Measurements from ENCODE around the gene ELP1. TPM values are rescaled to one million over a fixed set of nuclear protein-coding genes. Genes with fewer than 3 reads are reported as not detected.

Gene ELP1
- polyA plus RNA-seq, 1 donor (not counting 4 experiments of a cell fraction or from before 2014, with no cell fraction given): 49.6 TPM

DNA sequence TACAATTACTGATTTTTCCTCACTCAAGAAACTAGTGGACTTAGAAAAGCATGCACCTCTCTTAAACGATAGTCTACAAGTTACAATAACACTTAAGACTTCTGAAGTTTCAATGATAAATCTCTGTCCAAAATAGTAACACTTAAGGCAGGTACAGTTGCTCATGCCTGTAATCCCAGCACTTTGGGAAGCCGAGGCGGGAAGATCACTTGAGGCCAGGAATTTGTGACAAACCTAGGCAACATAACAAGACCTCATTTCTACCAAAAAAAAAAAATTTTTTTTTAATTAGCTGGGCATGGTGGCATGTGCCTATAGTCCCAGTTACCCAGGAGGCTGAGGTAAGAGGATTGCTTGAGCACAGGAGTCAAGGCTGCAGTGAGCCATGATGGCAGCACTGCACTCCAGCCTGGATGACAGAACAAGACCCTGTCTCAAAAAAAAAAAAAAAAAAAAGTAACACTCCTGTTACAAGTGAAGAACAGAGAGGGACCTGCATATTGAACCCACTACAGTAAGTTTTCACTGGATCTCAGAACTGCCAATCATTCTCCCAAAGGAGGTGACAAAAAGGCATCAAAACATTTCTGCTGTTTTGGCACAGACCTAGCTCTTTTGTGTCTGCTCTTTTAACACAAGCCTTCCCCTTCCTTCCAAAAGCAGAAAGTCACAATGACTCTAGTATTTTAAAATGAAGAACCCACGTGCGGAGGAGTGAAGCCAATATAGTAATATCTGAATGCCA is 3.8 kb upstream of the ELP1 start:
- DNase-seq (ENCODE audit: low read depth, low spot score) (no peak), FAIRE-seq (no peak)
- Histone ChIP-seq H3K4me1 (ENCODE audit: control insufficient read depth, extremely low read depth, insufficient read depth, low read length) (peaks cover 7% of the 10 kb centered on the region), H3K27me3 (ENCODE audit: control insufficient read depth, extremely low read depth, insufficient read depth, low read length) (no peaks in the 10 kb centered on the region), H3K27ac (ENCODE audit: control insufficient read depth, insufficient read depth, low read length) (no peak overlapping the region), H3K79me2 (ENCODE audit: control insufficient read depth, insufficient read depth, low read length) (peaks cover 20% of the 10 kb centered on the region), H3K4me3 (ENCODE audit: control insufficient read depth in 2 of 3, extremely low read depth in 1 of 3, insufficient read depth in 2 of 3, low read depth in 1 of 3, low read length in 3 of 3) (no peak overlapping the region), H3K9me3 (ENCODE audit: control insufficient read depth, low read depth, low read length) (no peaks in the 10 kb centered on the region), H4K20me1 (ENCODE audit: control insufficient read depth, extremely low read depth, insufficient read depth, low read length) (no peaks in the 10 kb centered on the region), H3K9ac (ENCODE audit: control insufficient read depth, extremely low read depth, insufficient read depth, low read length) (no peak overlapping the region), H2AFZ (ENCODE audit: control insufficient read depth, low read length) (no peak overlapping the region), H3K4me2 (ENCODE audit: control insufficient read depth, extremely low read depth, insufficient read depth, low read depth, low read length) (no peak overlapping the region), H3K36me3 (ENCODE audit: control insufficient read depth in 2 of 2, extremely low read depth in 1 of 2, insufficient read depth in 2 of 2, low read length in 2 of 2) (peaks cover 5 to 11% of the 10 kb centered on the region in 2 experiments), H3K9me1 (ENCODE audit: control insufficient read depth, extremely low read depth, insufficient read depth, low read length) (no peaks in the 10 kb centered on the region)
- dilution Hi-C loops (cut with MboI; ENCODE audit: extremely low pct_ligation_motif_present, low sequenced_read_pairs): no loop called here
- TF ChIP-seq, protein P1, sequence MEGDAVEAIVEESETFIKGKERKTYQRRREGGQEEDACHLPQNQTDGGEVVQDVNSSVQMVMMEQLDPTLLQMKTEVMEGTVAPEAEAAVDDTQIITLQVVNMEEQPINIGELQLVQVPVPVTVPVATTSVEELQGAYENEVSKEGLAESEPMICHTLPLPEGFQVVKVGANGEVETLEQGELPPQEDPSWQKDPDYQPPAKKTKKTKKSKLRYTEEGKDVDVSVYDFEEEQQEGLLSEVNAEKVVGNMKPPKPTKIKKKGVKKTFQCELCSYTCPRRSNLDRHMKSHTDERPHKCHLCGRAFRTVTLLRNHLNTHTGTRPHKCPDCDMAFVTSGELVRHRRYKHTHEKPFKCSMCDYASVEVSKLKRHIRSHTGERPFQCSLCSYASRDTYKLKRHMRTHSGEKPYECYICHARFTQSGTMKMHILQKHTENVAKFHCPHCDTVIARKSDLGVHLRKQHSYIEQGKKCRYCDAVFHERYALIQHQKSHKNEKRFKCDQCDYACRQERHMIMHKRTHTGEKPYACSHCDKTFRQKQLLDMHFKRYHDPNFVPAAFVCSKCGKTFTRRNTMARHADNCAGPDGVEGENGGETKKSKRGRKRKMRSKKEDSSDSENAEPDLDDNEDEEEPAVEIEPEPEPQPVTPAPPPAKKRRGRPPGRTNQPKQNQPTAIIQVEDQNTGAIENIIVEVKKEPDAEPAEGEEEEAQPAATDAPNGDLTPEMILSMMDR (optimal IDR thresholded peaks at IDR 0.05 in 1 of 3, IDR thresholded peaks at IDR 0.05 in 1 of 3, conservative IDR thresholded peaks at IDR 0.05 in 1 of 3; ENCODE audit: extremely low read depth in 1 of 3, insufficient read depth in 2 of 3, low read length in 3 of 3): no peak
- TF ChIP-seq EZH2 (IDR thresholded peaks at IDR 0.05; ENCODE audit: low read length): no peak

DNA sequence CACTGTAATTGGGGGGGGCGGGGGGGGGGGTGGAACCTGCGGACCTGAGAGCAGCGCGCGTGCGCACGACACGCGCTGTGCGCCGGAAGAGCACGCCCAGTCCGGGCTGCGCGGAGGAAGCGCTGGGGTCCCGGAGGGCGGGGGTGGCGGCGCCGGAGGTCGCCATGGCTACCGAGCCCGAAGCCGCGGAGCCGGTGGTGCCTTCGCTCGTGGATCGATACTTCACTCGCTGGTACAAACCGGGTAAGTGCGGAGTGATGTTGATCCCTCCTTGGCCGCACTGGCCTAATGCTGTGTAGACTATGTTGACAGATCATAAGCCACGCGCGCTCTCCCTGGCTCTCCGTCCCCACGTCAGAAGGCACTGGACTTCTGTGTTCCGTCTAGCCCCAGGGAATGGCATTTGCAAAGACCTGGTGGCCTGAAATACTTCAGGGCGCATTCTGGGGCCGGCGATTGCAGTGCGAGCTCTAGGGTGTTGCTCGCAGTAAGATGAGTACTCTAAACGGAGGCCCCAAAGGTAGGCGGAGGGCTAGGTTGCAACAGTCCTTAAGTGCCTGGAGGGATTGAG is 484 bp upstream of the ELP1 start, which contains the start of gene ABITRAM:
Gene ABITRAM (plus strand): TSS at position 78 of the 571 bp plus-strand sequence. CDS start 87 bp downstream, at position 165.
- H3K27me3 ChIP-seq (ENCODE audit: control insufficient read depth, extremely low read depth, insufficient read depth, low read length): no peaks in the 10 kb centered on the region
- FAIRE-seq (no peak), DNase-seq (ENCODE audit: low read depth, low spot score) (no peak)
- no peaks in the 10 kb centered on the region for H3K9me1 ChIP-seq (ENCODE audit: control insufficient read depth, extremely low read depth, insufficient read depth, low read length)
- peak within 1 kb of the TSS; percentile 82 for H3K27ac ChIP-seq (ENCODE audit: control insufficient read depth, insufficient read depth, low read length)
- H3K4me2 ChIP-seq (ENCODE audit: control insufficient read depth, extremely low read depth, insufficient read depth, low read depth, low read length): peak within 1 kb of the TSS; percentile 80
- H3K4me3 ChIP-seq (ENCODE audit: control insufficient read depth in 2 of 3, extremely low read depth in 1 of 3, insufficient read depth in 2 of 3, low read depth in 1 of 3, low read length in 3 of 3): peak within 1 kb of the TSS; percentile 64 to 98 (median 96)
- H3K9me3 ChIP-seq (ENCODE audit: control insufficient read depth, low read depth, low read length): no peaks in the 10 kb centered on the region
- dilution Hi-C loops (cut with MboI; ENCODE audit: extremely low pct_ligation_motif_present, low sequenced_read_pairs): no loop called here
- H4K20me1 ChIP-seq (ENCODE audit: control insufficient read depth, extremely low read depth, insufficient read depth, low read length): no peaks in the 10 kb centered on the region
- no peak for TF ChIP-seq EZH2 (IDR thresholded peaks at IDR 0.05; ENCODE audit: low read length)
- TF ChIP-seq, protein P1 (optimal IDR thresholded peaks at IDR 0.05 in 1 of 3, IDR thresholded peaks at IDR 0.05 in 1 of 3, conservative IDR thresholded peaks at IDR 0.05 in 1 of 3; ENCODE audit: extremely low read depth in 1 of 3, insufficient read depth in 2 of 3, low read length in 3 of 3): no peak
- H3K4me1 ChIP-seq (ENCODE audit: control insufficient read depth, extremely low read depth, insufficient read depth, low read length): peaks cover 14% of the 10 kb centered on the region
- H3K36me3 ChIP-seq (ENCODE audit: control insufficient read depth in 2 of 2, extremely low read depth in 1 of 2, insufficient read depth in 2 of 2, low read length in 2 of 2): peaks cover 4 to 8% of the 10 kb centered on the region in 2 experiments
- H3K9ac ChIP-seq (ENCODE audit: control insufficient read depth, extremely low read depth, insufficient read depth, low read length): peak within 1 kb of the TSS; percentile 92
- H2AFZ ChIP-seq (ENCODE audit: control insufficient read depth, low read length): peak within 1 kb of the TSS; percentile 94
- peaks cover 37% of the 10 kb centered on the region for H3K79me2 ChIP-seq (ENCODE audit: control insufficient read depth, insufficient read depth, low read length)
